GM20431 (cell line): ENCODE data around the gene NOL4L.
"Not testable (repeated sequence)": the region's sequence is repeated elsewhere in the genome, so short reads cannot be mapped to it uniquely, and the experiment has no call there.

Source experiments
- in situ Hi-C: fragments of 300-500 bp; cut with MseI, MboI; formaldehyde crosslinking; loops from one replicate; pipeline ENCODE4 v1.15.0; 2020; ENCODE audit warnings: low sequenced_read_pairs; ENCODE audit not compliant: unreplicated experiment

NOL4L gene

GRCh38 chr20:32598606-32599005, 13.5 kb upstream of the NOL4L start:
- in situ Hi-C loops, result no loop called here

DNA sequence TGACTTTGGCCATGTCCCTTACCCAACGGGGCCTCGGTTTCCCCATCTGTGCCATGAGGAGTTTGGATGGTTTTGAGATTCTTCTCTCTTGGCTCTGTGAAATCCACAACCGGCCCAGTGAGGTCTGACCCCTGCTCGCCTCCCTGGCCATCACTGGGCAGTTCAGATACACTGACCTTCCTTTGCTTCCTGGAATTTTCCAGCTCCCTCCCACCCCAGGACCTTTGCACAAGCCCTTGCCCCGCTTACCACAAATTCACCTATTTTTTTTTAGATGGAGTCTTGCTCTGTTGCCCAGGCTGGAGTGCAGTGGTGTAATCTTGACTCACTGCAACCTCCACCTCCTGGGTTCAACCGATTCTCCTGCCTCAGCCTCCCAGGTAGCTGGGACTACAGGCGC, 12.6 kb upstream of the NOL4L start:
- in situ Hi-C loops, result no loop called here

GRCh38 chr20:32596681-32597252, 11.6 kb upstream of the NOL4L start:
- in situ Hi-C loops, result no loop called here

DNA sequence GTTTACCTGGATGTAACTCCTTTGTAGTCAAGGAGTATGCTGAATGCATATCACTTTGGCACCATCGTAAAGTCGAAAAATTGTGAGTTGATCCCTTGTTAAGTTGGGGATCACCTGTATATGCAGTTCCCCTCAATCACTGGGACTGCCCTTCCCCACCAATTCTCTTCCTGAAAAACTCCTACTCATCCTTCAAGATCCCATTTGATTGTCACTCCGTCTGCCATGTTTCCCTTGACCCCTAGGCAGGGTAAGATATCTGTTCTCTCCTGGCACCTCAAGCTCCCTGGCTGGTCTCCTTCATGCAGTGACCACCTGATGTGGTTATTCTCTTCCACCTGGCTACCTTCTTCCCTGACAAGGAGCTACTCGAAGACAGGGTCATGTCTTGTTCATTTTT, 10.0 kb upstream of the NOL4L start:
- in situ Hi-C loops, result no loop called here

GRCh38 chr20:32594669-32595068, 9.5 kb upstream of the NOL4L start:
- in situ Hi-C loops, result not testable (repeated sequence)

DNA sequence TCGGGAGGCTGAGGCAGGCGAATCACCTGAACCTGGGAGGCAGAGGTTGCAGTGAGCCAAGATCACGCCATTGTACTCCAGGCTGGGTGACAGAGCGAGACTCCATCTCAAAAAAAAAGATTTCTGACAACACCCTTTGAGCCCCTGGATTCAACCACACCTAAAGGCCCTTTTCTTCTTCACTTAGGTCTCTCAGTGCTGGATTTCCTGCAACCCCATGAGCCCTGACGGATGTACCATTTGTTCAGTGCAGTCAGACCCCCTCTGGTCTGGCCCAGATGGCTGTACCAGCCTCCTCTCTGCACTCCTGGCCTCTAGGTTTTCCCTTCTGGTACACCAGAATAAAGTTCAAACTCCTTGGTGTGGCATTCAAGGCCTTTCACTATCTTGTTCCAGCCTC, 9.1 kb upstream of the NOL4L start:
- in situ Hi-C loops, result no loop called here

DNA sequence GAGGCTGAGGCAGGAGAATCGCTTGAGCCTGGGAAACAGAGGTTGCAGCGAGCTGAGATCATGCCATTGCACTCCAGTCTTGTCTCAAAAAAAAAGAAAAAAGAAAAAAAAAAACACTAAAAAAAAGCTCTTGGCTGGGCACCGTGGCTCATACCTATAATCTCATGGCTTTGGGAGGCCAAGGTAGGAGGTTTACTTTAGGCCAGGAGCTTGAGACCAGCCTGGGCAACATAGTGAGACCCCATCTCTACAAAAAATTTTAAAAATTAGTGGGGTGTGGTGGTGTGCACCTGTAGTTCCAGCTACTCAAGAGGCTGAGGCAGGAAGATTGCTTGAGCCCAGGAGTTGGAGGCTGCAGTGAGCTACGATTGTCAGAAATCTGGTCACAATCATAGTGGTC, 7.5 kb upstream of the NOL4L start:
- in situ Hi-C loops, result not testable (repeated sequence)

GRCh38 chr20:32592022-32592421, 6.9 kb upstream of the NOL4L start:
- in situ Hi-C loops, result no loop called here

DNA sequence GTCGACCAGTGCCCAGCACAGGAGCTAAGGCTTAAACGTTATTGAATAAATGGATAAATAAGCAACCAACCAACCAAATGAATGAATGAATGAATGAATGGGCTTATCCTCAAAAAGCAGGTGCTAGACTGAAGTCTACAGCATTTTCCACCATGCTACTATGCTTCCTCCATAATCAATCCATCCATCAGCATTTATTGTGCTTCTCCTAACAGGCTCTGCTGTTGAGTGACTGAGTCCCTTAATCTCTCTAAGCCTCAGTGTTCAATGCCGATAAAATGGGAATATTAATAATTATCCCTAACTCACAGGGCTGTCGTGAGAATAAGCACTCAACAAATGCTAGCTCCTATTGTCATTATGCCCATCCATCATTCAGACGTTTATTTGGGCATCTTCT, 4.6 kb upstream of the NOL4L start:
- in situ Hi-C loops, result no loop called here

- in situ Hi-C loops, result no loop called here
These were observed 4.1 kb upstream of the NOL4L start for GRCh38 chr20:32589256-32589655.

GRCh38 chr20:32588040-32588439, 2.9 kb upstream of the NOL4L start:
- in situ Hi-C loops, result no loop called here

GRCh38 chr20:32586291-32586690, 1.2 kb upstream of the NOL4L start:
- in situ Hi-C loops, result no loop called here

DNA sequence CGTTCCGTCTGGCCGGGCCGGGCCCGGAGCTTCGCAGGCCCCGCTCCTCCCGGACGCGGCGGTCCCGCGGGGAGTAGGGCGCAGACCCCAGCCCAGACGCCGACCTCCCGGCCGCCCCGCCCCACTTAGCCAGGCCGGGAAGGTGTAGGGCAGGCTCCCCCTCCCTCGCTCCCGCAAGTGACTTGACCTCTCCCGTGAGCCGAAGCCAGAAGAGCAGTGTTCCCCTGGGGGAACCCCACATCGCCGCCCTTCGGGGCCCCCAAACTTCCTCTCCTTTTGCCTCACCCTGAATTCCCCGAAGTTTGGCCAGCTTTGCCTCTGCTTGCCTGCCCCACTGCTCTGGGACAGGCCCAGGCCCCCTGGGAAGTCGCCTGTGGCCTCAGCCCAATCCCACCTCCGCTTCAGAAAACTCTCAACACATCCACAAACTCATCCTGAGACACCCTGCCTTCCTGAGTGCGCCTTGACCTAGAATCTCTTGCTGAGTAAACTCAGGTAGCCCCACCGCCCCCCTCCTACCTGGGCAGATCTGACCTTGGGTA, 524 bp upstream of the NOL4L start:
- in situ Hi-C loops, result no loop called here

- in situ Hi-C loops, result no loop called here
These were observed 1.5 kb downstream of the NOL4L start for GRCh38 chr20:32583581-32584070.

DNA sequence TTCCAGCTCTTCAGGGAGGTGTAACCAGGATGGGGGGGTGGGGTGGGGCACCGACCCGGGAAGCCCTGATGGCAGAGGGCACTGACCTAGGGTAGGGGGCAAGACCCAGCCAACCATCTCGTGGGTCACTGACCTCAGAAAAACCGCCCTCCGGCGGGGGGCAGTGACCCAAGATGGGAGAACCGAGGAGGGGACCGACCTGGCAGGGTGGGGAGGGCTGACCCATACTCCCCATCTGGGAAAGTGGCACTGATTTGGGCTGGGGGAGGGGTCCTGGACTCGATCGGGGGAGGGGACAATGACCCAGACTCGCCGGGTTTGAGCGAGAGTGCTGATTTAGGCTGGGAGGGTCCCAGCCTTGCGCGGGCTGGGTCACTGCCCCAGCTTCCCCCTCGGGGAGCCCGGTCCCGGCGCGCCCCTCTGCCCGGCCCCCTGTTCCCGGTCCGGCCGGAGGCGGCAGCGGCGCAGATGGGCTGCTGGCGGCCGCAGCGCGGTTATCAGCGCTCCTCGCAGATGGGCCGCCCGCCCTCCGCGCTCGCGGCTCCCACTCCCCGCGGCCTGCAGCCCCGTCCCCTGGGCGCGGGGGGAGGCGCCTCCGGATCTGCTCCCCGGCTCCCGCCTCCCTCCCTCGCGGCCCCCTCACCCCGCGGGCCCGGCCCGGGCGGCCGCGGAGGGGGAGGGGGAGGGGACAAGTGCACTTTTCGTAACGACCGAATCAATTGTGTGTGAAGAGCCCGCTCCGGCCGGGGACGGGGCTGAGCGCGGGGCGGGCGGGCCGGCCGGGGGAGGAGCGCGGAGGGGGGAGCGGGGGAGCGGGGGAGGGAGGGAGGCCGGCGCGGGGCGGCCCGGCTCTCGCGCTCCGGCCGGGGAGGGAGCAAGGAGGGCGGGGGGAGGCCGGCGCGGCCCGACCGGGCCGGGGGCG, 2.2 kb downstream of the NOL4L start:
- in situ Hi-C loops, result no loop called here

- in situ Hi-C loops, result no loop called here
These were observed 3.1 kb downstream of the NOL4L start for GRCh38 chr20:32581839-32582658.

- in situ Hi-C loops, result no loop called here
These were observed 3.9 kb downstream of the NOL4L start for GRCh38 chr20:32580970-32581838.

GRCh38 chr20:32580219-32580969, 4.7 kb downstream of the NOL4L start:
- in situ Hi-C loops, result no loop called here
